ENCODE data around the gene DAB1. TPM values are rescaled to one million over a fixed set of nuclear protein-coding genes. Genes with fewer than 3 reads are reported as not detected.

Gene DAB1
- total and polyA plus RNA-seq, 8 donors: 0.04 to 1.4 (median 0.39) TPM

DNA sequence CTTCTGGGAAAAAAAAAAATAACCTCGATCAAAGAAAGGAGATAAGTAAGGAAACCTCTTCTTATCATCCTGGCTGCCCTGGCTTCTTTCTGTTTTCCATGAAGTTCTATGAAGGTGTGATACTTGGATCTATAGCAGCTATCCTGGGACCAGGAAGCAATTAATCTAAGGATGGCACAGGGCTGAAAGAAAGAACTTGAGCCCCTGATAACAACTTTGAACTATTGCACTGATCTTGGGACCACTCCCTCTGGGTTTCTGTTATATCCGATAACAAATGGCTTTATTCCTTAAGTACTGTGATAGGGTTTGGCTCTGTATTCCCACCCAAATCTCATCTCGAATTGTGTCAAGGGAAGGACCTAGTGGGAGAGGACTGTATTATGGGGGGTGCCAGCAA lies 104.1 kb downstream of the DAB1 start:
- H3K36me3 ChIP-seq: no peaks in the 10 kb centered on the region
- no peak overlapping the region for H3K4me3 ChIP-seq
- H3K27ac ChIP-seq: no peak overlapping the region
- ATAC-seq (no peak), DNase-seq (no peak), FAIRE-seq (no peak)
- H3K9me3 ChIP-seq: no peaks in the 10 kb centered on the region
- TF ChIP-seq, protein P1, sequence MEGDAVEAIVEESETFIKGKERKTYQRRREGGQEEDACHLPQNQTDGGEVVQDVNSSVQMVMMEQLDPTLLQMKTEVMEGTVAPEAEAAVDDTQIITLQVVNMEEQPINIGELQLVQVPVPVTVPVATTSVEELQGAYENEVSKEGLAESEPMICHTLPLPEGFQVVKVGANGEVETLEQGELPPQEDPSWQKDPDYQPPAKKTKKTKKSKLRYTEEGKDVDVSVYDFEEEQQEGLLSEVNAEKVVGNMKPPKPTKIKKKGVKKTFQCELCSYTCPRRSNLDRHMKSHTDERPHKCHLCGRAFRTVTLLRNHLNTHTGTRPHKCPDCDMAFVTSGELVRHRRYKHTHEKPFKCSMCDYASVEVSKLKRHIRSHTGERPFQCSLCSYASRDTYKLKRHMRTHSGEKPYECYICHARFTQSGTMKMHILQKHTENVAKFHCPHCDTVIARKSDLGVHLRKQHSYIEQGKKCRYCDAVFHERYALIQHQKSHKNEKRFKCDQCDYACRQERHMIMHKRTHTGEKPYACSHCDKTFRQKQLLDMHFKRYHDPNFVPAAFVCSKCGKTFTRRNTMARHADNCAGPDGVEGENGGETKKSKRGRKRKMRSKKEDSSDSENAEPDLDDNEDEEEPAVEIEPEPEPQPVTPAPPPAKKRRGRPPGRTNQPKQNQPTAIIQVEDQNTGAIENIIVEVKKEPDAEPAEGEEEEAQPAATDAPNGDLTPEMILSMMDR (IDR thresholded peaks at IDR 0.05): no peak
- WGBS, 2 donors: 49 to 57% methylated on average over 3 of the region's 3 CpGs
- no peaks in the 10 kb centered on the region for H3K27me3 ChIP-seq
- H3K4me1 ChIP-seq: no peaks in the 10 kb centered on the region
- intact Hi-C loops (cut with DNase I): no loop called here

- no peak for FAIRE-seq
- TF ChIP-seq, protein P1 (IDR thresholded peaks at IDR 0.05): no peak
- no peaks in the 10 kb centered on the region for H3K9me3 ChIP-seq
These were observed 104.7 kb downstream of the DAB1 start for GRCh38 chr1:57319165-57319564.

DNA sequence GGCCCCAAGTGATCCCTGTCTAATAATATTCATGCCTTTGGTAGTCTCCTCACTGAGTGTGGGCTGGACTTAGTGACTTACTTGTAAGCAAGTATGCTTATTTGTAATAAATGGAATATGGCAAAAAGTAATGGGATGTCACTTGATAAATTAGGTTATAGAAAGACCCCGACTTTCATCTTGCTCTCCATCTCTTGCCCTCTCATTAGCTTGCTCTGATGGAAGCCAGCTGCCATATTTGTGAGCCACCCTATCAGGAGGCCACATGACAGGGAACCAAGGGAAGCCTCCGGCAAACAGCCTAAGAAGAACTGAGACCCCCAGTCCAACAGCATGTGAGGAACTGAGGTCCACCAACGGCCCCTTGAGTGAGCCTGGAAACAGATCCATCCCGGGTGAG lies 107.0 kb downstream of the DAB1 start:
- DNase-seq (no peak), ATAC-seq (no peak), FAIRE-seq (no peak)
- H3K4me1 ChIP-seq: no peaks in the 10 kb centered on the region
- 73 to 77% methylated on average over 4 of the region's 4 CpGs for WGBS, 2 donors
- TF ChIP-seq, protein P1 (IDR thresholded peaks at IDR 0.05): no peak
- H3K9me3 ChIP-seq: no peaks in the 10 kb centered on the region
- H3K27me3 ChIP-seq: no peaks in the 10 kb centered on the region
- no peaks in the 10 kb centered on the region for H3K36me3 ChIP-seq
- H3K27ac ChIP-seq: no peak overlapping the region
- intact Hi-C loops (cut with DNase I): no loop called here
- no peak overlapping the region for H3K4me3 ChIP-seq

More at GRCh38 chr1:57319165-57319564, 104.7 kb downstream of the DAB1 start:
- H3K27ac ChIP-seq: no peak overlapping the region
- intact Hi-C loops (cut with DNase I): no loop called here
- no peaks in the 10 kb centered on the region for H3K36me3 ChIP-seq
- H3K27me3 ChIP-seq: no peaks in the 10 kb centered on the region
- WGBS, 2 donors: 48 to 67% methylated on average over 4 of the region's 4 CpGs
- H3K4me1 ChIP-seq: no peaks in the 10 kb centered on the region
- H3K4me3 ChIP-seq: no peak overlapping the region
- ATAC-seq (no peak), DNase-seq (no peak)

DNA sequence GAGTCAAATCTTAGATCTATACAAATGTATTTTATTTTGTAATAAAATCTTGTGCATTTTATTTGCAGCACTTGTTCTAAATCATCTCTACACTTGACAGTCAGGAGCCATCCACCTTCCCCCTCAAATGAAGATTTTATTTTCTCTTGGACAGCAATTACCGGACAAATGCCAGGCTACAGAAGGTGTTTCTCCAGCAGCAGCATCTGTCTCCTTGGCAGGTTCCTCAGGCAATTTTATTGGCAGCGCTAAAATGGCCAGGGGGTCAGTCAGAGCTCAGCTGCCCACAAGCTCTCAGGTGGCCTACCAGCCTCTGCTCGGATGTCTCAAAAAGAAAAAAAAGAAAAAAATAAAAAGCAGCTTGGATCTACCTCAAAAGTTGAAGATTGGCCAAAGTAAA lies 107.6 kb downstream of the DAB1 start:
- Histone ChIP-seq H3K9me3 (no peaks in the 10 kb centered on the region), H3K4me3 (no peak overlapping the region), H3K4me1 (no peaks in the 10 kb centered on the region), H3K36me3 (no peaks in the 10 kb centered on the region), H3K27me3 (no peaks in the 10 kb centered on the region), H3K27ac (no peak overlapping the region)
- TF ChIP-seq, protein P1 (IDR thresholded peaks at IDR 0.05): no peak
- ATAC-seq (no peak), FAIRE-seq (no peak), DNase-seq (no peak)
- 80 to 86% methylated on average over 3 of the region's 3 CpGs for WGBS, 2 donors
- intact Hi-C loops (cut with DNase I): no loop called here

DNA sequence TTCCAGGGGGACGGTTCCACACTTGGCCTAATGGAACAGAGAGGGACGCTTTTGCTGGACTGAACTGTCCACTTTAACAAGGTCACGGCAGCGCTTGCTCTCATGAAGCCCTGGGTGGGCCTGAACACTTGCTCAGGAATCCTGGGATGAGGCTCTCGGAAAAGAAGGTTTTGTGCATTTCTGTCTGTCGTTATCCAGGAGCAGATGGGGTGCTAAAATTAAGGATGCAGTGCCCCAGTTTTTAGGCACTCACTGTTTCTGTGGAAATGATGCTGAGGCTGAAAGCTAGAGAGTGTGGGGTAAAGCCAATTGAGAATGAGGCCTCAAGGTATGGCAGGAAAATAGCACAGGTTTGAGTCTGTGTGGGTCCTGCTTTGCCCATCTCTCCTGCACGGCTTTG lies 111.0 kb downstream of the DAB1 start:
- TF ChIP-seq, protein P1 (IDR thresholded peaks at IDR 0.05): no peak
- no peak for FAIRE-seq
- intact Hi-C loops (cut with DNase I): no loop called here
- Histone ChIP-seq H3K4me3 (no peak overlapping the region), H3K27ac (no peak overlapping the region), H3K36me3 (no peaks in the 10 kb centered on the region), H3K9me3 (no peaks in the 10 kb centered on the region), H3K27me3 (no peaks in the 10 kb centered on the region), H3K4me1 (no peaks in the 10 kb centered on the region)
- WGBS, 2 donors: 77 to 89% methylated on average over 7 of the region's 7 CpGs
- ATAC-seq: no peak
- no peak for DNase-seq

Data from pancreas (tissue), 10 donors.